Measurements from ENCODE around the gene PHF2.
A peak's percentile ranks its signal among the peaks of the same experiment; 100 is the strongest.

Gene PHF2

DNA sequence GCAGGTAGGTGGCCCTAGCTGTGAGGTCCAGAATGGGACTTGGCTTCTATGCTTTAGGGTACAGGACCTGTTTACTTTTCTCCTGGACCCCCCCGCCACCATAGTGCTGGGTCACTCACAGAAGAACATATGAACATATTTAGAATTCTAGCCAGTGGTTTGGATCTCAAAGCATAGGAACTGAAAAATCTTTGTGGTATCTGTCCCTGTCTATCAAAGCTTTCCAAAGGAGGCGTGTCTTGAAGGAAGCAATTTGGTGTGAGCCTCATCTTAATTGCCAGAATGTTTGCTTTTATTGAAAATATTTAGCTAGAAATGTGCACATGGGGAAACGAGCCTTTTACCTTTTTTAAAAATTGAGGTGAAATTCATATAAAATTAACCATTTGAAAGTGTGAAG, 6.2 kb downstream of the PHF2 start:
- no peak overlapping the region for H3K4me3 ChIP-seq (ENCODE audit: low read depth, low read length)
- DNase-seq (ENCODE audit: low read depth, low spot score) = no peak
- TF ChIP-seq, protein P1, sequence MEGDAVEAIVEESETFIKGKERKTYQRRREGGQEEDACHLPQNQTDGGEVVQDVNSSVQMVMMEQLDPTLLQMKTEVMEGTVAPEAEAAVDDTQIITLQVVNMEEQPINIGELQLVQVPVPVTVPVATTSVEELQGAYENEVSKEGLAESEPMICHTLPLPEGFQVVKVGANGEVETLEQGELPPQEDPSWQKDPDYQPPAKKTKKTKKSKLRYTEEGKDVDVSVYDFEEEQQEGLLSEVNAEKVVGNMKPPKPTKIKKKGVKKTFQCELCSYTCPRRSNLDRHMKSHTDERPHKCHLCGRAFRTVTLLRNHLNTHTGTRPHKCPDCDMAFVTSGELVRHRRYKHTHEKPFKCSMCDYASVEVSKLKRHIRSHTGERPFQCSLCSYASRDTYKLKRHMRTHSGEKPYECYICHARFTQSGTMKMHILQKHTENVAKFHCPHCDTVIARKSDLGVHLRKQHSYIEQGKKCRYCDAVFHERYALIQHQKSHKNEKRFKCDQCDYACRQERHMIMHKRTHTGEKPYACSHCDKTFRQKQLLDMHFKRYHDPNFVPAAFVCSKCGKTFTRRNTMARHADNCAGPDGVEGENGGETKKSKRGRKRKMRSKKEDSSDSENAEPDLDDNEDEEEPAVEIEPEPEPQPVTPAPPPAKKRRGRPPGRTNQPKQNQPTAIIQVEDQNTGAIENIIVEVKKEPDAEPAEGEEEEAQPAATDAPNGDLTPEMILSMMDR (IDR thresholded peaks at IDR 0.05; ENCODE audit: low read depth, low read length) = no peak
- in situ Hi-C loops (cut with HindIII; ENCODE audit: low sequenced_read_pairs) = no loop called here

DNA sequence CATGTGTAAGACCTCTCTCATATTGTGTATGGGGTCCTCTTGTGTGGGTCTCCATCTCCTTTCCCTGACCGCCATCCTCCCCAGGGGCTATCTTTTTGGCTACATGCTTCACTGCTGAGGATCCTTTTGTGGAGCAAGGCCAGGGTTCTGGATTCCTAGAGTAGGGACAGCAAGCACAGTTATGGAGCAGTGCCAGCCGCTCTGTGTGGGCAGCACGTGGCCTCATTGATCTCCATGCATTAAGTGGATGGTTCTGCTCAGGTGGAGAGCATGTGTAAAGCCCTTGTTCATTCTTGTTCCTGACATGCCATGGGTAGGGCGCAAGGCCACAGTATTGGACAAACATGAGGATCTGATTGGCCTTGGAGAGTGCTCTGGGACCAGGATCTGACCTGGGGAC, 8.9 kb downstream of the PHF2 start:
- in situ Hi-C loops (cut with HindIII; ENCODE audit: low sequenced_read_pairs) = no loop called here
- TF ChIP-seq, protein P1 (IDR thresholded peaks at IDR 0.05; ENCODE audit: low read depth, low read length) = no peak
- DNase-seq (ENCODE audit: low read depth, low spot score) = no peak
- no peak overlapping the region for H3K4me3 ChIP-seq (ENCODE audit: low read depth, low read length)

DNA sequence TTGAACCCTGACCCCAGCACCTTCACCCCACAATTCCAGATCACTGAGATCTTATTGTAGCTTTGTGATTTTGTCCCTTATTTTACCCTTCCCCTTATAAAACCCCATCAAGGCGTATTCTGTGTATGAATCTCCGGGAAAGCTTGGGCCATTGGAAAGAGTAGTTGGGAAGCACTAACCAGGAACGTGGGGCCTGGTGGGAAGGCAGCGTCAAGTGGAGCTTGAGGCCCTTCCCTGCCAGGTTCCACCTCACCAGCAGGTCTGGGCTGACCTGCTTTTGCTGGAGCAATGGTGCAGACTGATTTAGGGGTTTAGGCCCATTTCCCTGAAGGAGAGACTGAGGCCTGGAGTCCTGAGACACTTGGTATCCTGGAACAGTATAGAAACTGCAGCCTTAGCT, 9.3 kb downstream of the PHF2 start:
- TF ChIP-seq, protein P1 (IDR thresholded peaks at IDR 0.05; ENCODE audit: low read depth, low read length) = no peak
- DNase-seq (ENCODE audit: low read depth, low spot score) = no peak
- H3K4me3 ChIP-seq (ENCODE audit: low read depth, low read length) = no peak overlapping the region
- in situ Hi-C loops (cut with HindIII; ENCODE audit: low sequenced_read_pairs) = no loop called here

DNA sequence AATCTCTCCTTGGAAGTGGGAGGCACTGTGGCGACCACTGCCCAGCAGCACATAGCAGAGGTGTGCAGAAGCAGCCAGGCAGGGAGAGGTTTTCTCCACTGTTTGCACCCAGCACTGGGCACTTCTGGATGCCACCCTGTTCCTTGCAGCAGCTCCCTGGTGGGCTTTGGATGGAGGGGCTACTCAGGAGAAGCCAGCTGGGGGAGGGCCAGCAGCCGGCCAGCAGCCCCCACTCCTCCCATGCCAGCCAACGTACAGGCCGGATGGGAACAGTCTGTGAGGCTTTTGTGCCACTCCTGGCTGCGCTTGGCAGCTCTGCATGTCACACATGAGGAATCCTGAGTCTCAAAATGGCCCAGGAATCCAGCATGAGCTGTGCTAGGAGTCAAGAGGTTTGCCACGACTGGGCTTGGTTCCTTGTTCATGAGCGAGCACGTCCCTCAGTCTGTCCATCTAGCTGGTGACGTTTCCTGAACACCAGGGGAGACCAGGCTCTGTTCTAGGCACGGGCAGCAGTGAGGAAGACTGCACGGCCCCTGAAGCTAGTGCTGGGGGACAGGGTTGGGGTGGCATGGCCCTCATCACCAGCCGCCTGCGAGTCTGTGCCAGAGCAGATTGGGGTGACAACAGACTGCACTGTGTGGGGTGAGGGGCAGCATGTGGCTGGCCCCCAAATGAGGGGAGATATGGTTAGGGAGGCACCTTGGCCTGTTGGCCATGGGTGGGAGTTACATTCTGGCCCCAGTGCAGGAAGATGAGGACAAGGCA, 10.1 kb downstream of the PHF2 start:
- no peak overlapping the region for H3K4me3 ChIP-seq (ENCODE audit: low read depth, low read length)
- TF ChIP-seq, protein P1 (IDR thresholded peaks at IDR 0.05; ENCODE audit: low read depth, low read length) = no peak
- no peak for DNase-seq (ENCODE audit: low read depth, low spot score)
- in situ Hi-C loops (cut with HindIII; ENCODE audit: low sequenced_read_pairs) = no loop called here

DNA sequence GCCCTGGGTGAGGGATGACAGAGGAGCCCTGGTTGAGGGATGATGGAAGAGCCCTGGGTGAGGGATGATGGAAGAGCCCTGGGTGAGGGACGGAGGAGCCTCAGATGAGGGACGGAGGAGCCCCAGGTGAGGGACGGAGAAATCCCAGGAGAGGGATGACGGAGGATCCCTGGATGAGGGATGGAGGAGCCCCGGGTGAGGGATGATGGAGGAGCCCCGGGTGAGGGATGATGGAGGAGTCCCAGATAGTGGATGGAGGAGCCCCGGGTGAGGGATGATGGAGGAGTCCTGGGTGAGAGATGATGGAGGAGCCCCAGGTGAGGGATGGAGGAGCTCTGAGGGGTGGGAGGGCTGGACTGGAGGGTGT, 10.9 kb downstream of the PHF2 start:
- no peak overlapping the region for H3K4me3 ChIP-seq (ENCODE audit: low read depth, low read length)
- in situ Hi-C loops (cut with HindIII; ENCODE audit: low sequenced_read_pairs) = no loop called here
- DNase-seq (ENCODE audit: low read depth, low spot score) = no peak
- TF ChIP-seq, protein P1 (IDR thresholded peaks at IDR 0.05; ENCODE audit: low read depth, low read length) = no peak

DNA sequence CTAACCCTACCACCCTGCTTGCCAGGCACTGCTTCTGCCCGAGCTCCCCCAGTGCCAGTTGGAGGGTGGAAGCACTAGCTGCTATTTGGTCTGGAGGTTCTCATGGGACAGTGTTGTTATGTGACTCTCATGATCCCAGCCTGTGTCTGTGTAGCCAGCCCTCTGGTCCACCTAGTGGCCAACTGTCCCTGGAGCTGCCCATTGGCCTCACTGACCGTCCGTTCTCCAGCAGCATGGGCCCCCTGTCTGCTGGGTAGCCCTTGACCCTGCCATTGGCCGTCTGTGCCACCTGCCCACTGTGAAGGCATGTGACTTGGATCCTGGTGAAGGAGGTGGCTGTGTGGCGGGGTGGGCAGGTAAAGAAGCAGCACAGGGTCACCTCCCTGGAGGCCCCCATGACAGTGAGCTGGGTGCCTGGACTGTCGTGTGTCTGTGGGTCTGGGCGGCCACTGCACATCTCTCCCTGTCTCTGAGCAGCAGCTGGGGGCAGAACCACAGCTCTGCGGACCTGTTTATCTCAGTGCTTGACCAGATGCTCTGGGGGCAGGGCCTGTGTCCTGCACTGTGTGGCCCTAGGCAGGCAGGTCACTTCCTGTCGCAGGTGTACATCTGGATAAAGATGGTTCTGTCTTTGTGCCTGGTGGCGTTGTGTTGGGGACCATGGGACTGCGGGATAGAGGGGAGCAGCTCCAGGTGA, 11.4 kb downstream of the PHF2 start:
- H3K4me3 ChIP-seq (ENCODE audit: low read depth, low read length) = no peak overlapping the region
- TF ChIP-seq, protein P1 (IDR thresholded peaks at IDR 0.05; ENCODE audit: low read depth, low read length) = peak; percentile 31
- no peak for DNase-seq (ENCODE audit: low read depth, low spot score)
- in situ Hi-C loops (cut with HindIII; ENCODE audit: low sequenced_read_pairs) = no loop called here
